K562 (cell line): ENCODE measurements around the gene HMG20B. TPM values are rescaled to one million over a fixed set of nuclear protein-coding genes. Genes with fewer than 3 reads are reported as not detected.

Experiments used
- ATAC-seq: fragments of 200-7000 bp; cut with Tn5 transposase; 3 replicates; pipeline ENCODE4 v1.9.1; 2020; ENCODE audit warnings: moderate library complexity
- BruUV-seq: library from RNA; stranded (reverse); fragments of 400-500 nt; replicated peaks from 2 replicates; lab custom pipeline; 2021; lab: Mats Ljungman, UMichigan
- CTCF ChIA-PET: fragments of 300-600 bp; formaldehyde crosslinking; extraction: SDS; loops from one replicate; lab custom pipeline; 2021; ENCODE audit warnings: low intra/inter-chr PET ratio; lab: Yijun Ruan, JAX
- POLR2A ChIA-PET: fragments of 300-600, 350-650 bp; sonication (Branson Sonifier 250); formaldehyde crosslinking; extraction: SDS; loops from one replicate; lab custom pipeline; 2021; ENCODE audit warnings: antibody characterized with exemption, inconsistent platforms; lab: Yijun Ruan, JAX
- DNase-seq, 4 experiments: peaks; one replicate each; pipeline versions ENCODE4 v3.0.0 to v3.0.0-alpha.2; 2011 to 2018; ENCODE audit warnings: low spot score in 3 of 4, mixed read lengths in 3 of 4; ENCODE audit errors: extremely low read depth in 1 of 4
- FAIRE-seq: peaks from 2 replicates; lab custom pipeline; 2011; peaks lifted over from hg19 to GRCh38; lab: Jason Lieb, UNC
- H2AFZ ChIP-seq: 2 replicates; pipeline ENCODE4 v1.6.0; 2011; ENCODE audit warnings: low read depth, low read length, control low read depth, inconsistent platforms
- H3K27ac ChIP-seq: fragments of 200-600 bp; 3 replicates; pipeline ENCODE4 v1.8.0; 2011; ENCODE audit warnings: low read depth, mild to moderate bottlenecking, control low read depth, inconsistent platforms, low read length, moderate library complexity, mixed read lengths; ENCODE audit errors: extremely low read depth
- H3K27me3 ChIP-seq, 2 experiments: fragments of 300-600 bp in 1 of 2; 2 replicates in 1 of 2; 3 replicates in 1 of 2; pipeline versions ENCODE4 v1.6.0 to v1.8.0; 2011; ENCODE audit warnings: inconsistent platforms in 2 of 2, low read length in 2 of 2, mild to moderate bottlenecking in 1 of 2, mixed read lengths in 1 of 2, moderate library complexity in 1 of 2; ENCODE audit not compliant: control insufficient read depth in 2 of 2, insufficient read depth in 2 of 2
- H3K36me3 ChIP-seq: fragments of 300-600 bp; 3 replicates; pipeline ENCODE4 v1.8.0; 2011; ENCODE audit warnings: mild to moderate bottlenecking, low read length, inconsistent platforms; ENCODE audit not compliant: control insufficient read depth, insufficient read depth
- H3K4me1 ChIP-seq, 2 experiments: fragments of 200-600 bp in 1 of 2; replicated peaks in 1 of 2; 2 replicates in 1 of 2; 3 replicates in 1 of 2; pipeline versions ENCODE4 v1.5.1 to v1.8.0; 2011; ENCODE audit warnings: inconsistent platforms in 2 of 2, low read length in 2 of 2, mild to moderate bottlenecking in 1 of 2, mixed read lengths in 1 of 2, moderate library complexity in 1 of 2; ENCODE audit not compliant: control insufficient read depth in 2 of 2, insufficient read depth in 2 of 2
- H3K4me2 ChIP-seq: 2 replicates; pipeline ENCODE4 v1.6.1; 2011; ENCODE audit warnings: low read length, control low read depth, inconsistent platforms, mixed read lengths; ENCODE audit not compliant: insufficient read depth
- H3K4me3 ChIP-seq: fragments of 200-600 bp; sonication (generic), shearing (Covaris generic); 2 replicates; pipeline ENCODE4 v1.5.1; 2016; ENCODE audit warnings: control low read depth, inconsistent platforms
- H3K79me2 ChIP-seq: fragments of 200-600 bp; 3 replicates; pipeline ENCODE4 v1.8.0; 2011; ENCODE audit warnings: low read length, inconsistent platforms; ENCODE audit not compliant: control insufficient read depth, insufficient read depth
- H3K9ac ChIP-seq, 2 experiments: 2 replicates each; pipeline versions ENCODE4 v1.6.0 to v1.6.1; 2011; ENCODE audit warnings: low read depth in 2 of 2, low read length in 2 of 2, control low read depth in 1 of 2, inconsistent platforms in 1 of 2, mild to moderate bottlenecking in 1 of 2, mixed read lengths in 1 of 2; ENCODE audit not compliant: insufficient read depth in 1 of 2
- H3K9me1 ChIP-seq: one replicate; pipeline ENCODE4 v1.6.0; 2011; ENCODE audit warnings: inconsistent platforms, mild to moderate bottlenecking, low read length, moderate library complexity; ENCODE audit not compliant: control insufficient read depth, insufficient read depth
- H3K9me3 ChIP-seq: replicated peaks from 2 replicates; pipeline ENCODE4 v1.5.1; 2011; ENCODE audit warnings: low read depth, low read length, inconsistent platforms; ENCODE audit not compliant: control insufficient read depth, insufficient read depth
- H4K20me1 ChIP-seq: replicated peaks from 2 replicates; pipeline ENCODE4 v1.6.1; 2011; ENCODE audit warnings: low read length, inconsistent platforms, mixed read lengths; ENCODE audit not compliant: control insufficient read depth, insufficient read depth
- CCAR2 ChIP-seq: fragments of 200-400 bp; formaldehyde crosslinking; IDR thresholded peaks from 2 replicates; pipeline ENCODE4 v1.6.1; 2017; ENCODE audit warnings: mild to moderate bottlenecking, low read depth, low read length
- ETS1 ChIP-seq: conservative IDR thresholded peaks from 2 replicates; pipeline ENCODE4 v1.6.1; 2011; ENCODE audit warnings: low read depth, mild to moderate bottlenecking, low read length; ENCODE audit not compliant: control insufficient read depth
- FOSL1 ChIP-seq: fragments of 200-800 bp; sonication (Bioruptor generic); conservative IDR thresholded peaks from 2 replicates; pipeline ENCODE4 v1.6.1; 2016; ENCODE audit warnings: missing genetic modification characterization, missing compliant biosample characterization
- KLF10 ChIP-seq: fragments of 250-450 bp; sonication (Bioruptor Pico); IDR thresholded peaks from 2 replicates; pipeline ENCODE4 v1.6.1; 2021; ENCODE audit warnings: matching md5 sums
- PRPF4 ChIP-seq: fragments of 200-400 bp; formaldehyde crosslinking; IDR thresholded peaks from one replicate; pipeline ENCODE4 v1.6.1; 2017; ENCODE audit warnings: low read length, low read depth, mild to moderate bottlenecking; ENCODE audit not compliant: insufficient read depth, poor library complexity, severe bottlenecking
- SIRT6 ChIP-seq: IDR thresholded peaks from one replicate; pipeline ENCODE4 v1.6.1; 2012; ENCODE audit warnings: low read depth, mild to moderate bottlenecking, control low read depth, inconsistent platforms, low read length, moderate library complexity
- ZNF3 ChIP-seq: fragments of 250-450 bp; sonication (Bioruptor Pico); IDR thresholded peaks from 2 replicates; pipeline ENCODE4 v1.5.0; 2021; ENCODE audit warnings: mild to moderate bottlenecking, moderate library complexity
- WGBS: fragments of 100-300 bp; shearing (Covaris generic); methylation state at CpG from one replicate; pipeline ENCODE4 v1.1.6; 2016; ENCODE audit warnings: low coverage, mixed read lengths; ENCODE audit not compliant: insufficient coverage; ENCODE audit errors: missing lambda C conversion rate; 5-methylcytosine and 5-hydroxymethylcytosine counted together
- in situ Hi-C: fragments of 300-500 bp; cut with MboI; formaldehyde crosslinking; loops from 4 replicates; pipeline ENCODE4 v1.15.0; 2018; ENCODE audit warnings: inconsistent platforms, mixed read lengths
- intact Hi-C: fragments of 100-400 bp; cut with micrococcal nuclease; formaldehyde crosslinking; loops from 2 replicates; pipeline ENCODE4 v1.14.2; 2022
- polyA plus RNA-seq, 8 experiments: library from polyadenylated mRNA; depleted of rRNA in 4 of 8; stranded (reverse) in 5 of 8; unstranded in 3 of 8; fragments of >200 nt; fragmentation: Nextera tagmentation in 2 of 8; fragmentation: Illumina TruSeq in 1 of 8; extraction: Ambion mirVana in 2 of 8; extraction: Trizol in 1 of 8; gene quantifications; 2 replicates each; pipeline versions ENCODE4 v1.2.1 to v1.2.3, GENCODE V29; 2011 to 2014; ENCODE audit warnings: inconsistent platforms in 1 of 8, missing spikeins in 1 of 8
- total RNA-seq, 7 experiments: library from RNA; depleted of rRNA in 6 of 7; stranded (reverse); fragments of >200 nt in 6 of 7; fragmentation: Illumina TruSeq in 2 of 7; extraction: Trizol in 2 of 7; gene quantifications; 2 replicates each; pipeline versions ENCODE4 v1.2.1 to v1.2.3, GENCODE V29; 2011 to 2021; ENCODE audit warnings: low replicate concordance in 1 of 7

HMG20B gene
- total and polyA plus RNA-seq, 9 of the 15 experiments (the other 6 are each of a cell fraction or from before 2014, with no cell fraction given): 0.35 to 172 (median 38.6) TPM

GRCh38 chr19:3523361-3524077 lies 49.2 kb upstream of the HMG20B start:
- no peak for ATAC-seq
- 90% methylated on average over 12 of the region's 21 CpGs for WGBS
- peaks cover 12% of the 10 kb centered on the region; the same call in 1 of the 2 replicates for H4K20me1 ChIP-seq
- H3K27ac ChIP-seq: no peak overlapping the region
- peaks cover 6% of the 10 kb centered on the region for H3K9me1 ChIP-seq
- peaks cover 63% of the 10 kb centered on the region; the same call in 1 of the 3 replicates for H3K36me3 ChIP-seq
- no peaks in the 10 kb centered on the region for H3K9me3 ChIP-seq
- H3K4me1 ChIP-seq: peaks cover 19 to 80% of the 10 kb centered on the region in 2 experiments
- no peak for DNase-seq
- H3K27me3 ChIP-seq: no peaks in the 10 kb centered on the region
- H3K9ac ChIP-seq: peak overlapping the region in 1 of 2 experiments; percentile 47; a peak in 2 of 4 replicates
- no TSS peak for BruUV-seq
- H3K4me2 ChIP-seq: no peak overlapping the region
- H3K79me2 ChIP-seq: peaks cover 47% of the 10 kb centered on the region
- POLR2A ChIA-PET: interaction anchor here (1.4 kb wide), 1 partner anchor 11 kb away, joined by 4 read pairs; no protein-coding TSS in a partner anchor
- CTCF ChIA-PET: no interaction called here
- no peak for FAIRE-seq
- no peak for TF ChIP-seq KLF10 (CRISPR knock-in tag)
- TF ChIP-seq FOSL1 (tag): no peak
- no peak for TF ChIP-seq PRPF4
- no peak for TF ChIP-seq CCAR2
- TF ChIP-seq SIRT6: no peak
- TF ChIP-seq ETS1: no peak
- no peak for TF ChIP-seq ZNF3 (CRISPR knock-in tag)
- in situ Hi-C loops (no loop called here), intact Hi-C loops (no loop called here)
- no peak overlapping the region for H3K4me3 ChIP-seq
- no peak overlapping the region for H2AFZ ChIP-seq
